Sigmoid colon (tissue), 4 donors: Measurements from ENCODE around the gene CHTF18.

Experiments
- POLR2A ChIP-seq, 2 donors: fragments of 450-650 bp; IDR thresholded peaks; one replicate each; pipeline ENCODE4 v1.6.1; 2016; ENCODE audit warnings: antibody characterized with exemption in 2 of 2, mild to moderate bottlenecking in 2 of 2, moderate library complexity in 2 of 2
- POLR2AphosphoS5 ChIP-seq, 4 donors: sonication (generic); formaldehyde crosslinking; IDR thresholded peaks; one replicate each; pipeline ENCODE4 v1.6.1; 2017; ENCODE audit warnings: antibody characterized with exemption in 4 of 4

- TF ChIP-seq POLR2AphosphoS5 (IDR thresholded peaks at IDR 0.05): no peak
- no peak for TF ChIP-seq POLR2A (IDR thresholded peaks at IDR 0.05)
Observed at GRCh38 chr16:804193-805048, 16.0 kb downstream of the CHTF18 start.
